GM23248 (cell line): Measurements from ENCODE around the gene TTLL3.

Experiments
- EZH2 ChIP-seq: fragments of 200-600 bp; sonication (generic); IDR thresholded peaks from 2 replicates; pipeline ENCODE4 v1.6.1; 2018; ENCODE audit warnings: antibody characterized with exemption, mild to moderate bottlenecking; ENCODE audit not compliant: insufficient read depth, poor library complexity, severe bottlenecking
- EZH2phosphoT487 ChIP-seq: fragments of 200-600 bp; sonication (generic); IDR thresholded peaks from 2 replicates; pipeline ENCODE4 v1.6.1; 2018; ENCODE audit warnings: antibody characterized with exemption, moderate library complexity, mild to moderate bottlenecking, low read depth; ENCODE audit not compliant: insufficient read depth

DNA sequence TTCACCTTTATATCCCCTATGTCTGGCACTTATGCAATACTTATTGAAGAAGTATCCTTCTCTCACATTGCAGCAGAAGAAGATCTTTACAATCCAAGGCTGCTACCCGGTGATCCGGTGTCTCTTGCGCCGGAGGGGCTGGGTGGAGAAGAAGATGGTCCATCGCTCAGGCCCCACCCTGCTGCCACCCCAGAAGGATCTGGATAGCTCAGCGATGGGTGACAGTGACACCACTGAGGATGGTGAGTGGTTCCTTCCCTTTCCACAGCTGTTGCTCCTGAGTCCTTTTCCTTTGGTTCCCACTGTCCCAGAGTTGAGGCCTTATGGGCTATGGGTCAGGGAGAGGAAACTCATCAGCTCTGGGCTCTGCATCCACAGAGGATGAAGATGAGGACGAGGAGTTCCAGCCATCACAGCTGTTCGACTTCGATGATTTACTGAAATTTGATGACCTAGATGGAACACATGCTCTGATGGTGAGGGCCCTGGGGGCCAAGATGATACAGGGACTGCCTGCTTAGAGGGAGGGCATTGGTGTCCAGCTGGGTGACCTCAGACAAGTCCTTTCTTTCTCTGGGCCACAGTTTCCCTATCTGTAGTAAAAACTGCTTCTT, 2.9 kb downstream of the TTLL3 start:
- TF ChIP-seq EZH2 (no peak), EZH2phosphoT487 (no peak)
